Liver (tissue), 9 donors: ENCODE data around the gene NUDT22. TPM values are rescaled to one million over a fixed set of nuclear protein-coding genes. Genes with fewer than 3 reads are reported as not detected.

ENCODE experiments used
- DNase-seq: peaks from one replicate; pipeline ENCODE4 v3.0.0-alpha.2; 2017; ENCODE audit warnings: low spot score
- H3K27ac ChIP-seq, 2 donors: one replicate each; pipeline ENCODE4 v1.7.0; 2013; ENCODE audit warnings: inconsistent platforms in 2 of 2, low read length in 2 of 2, control low read depth in 1 of 2, low read depth in 1 of 2, mild to moderate bottlenecking in 1 of 2
- H3K27me3 ChIP-seq, 4 donors: one replicate each; pipeline versions ENCODE4 v1.6.1 to v1.7.0; 2013; ENCODE audit warnings: low read length in 3 of 4, inconsistent platforms in 1 of 4, mild to moderate bottlenecking in 1 of 4, moderate library complexity in 1 of 4; ENCODE audit not compliant: control insufficient read depth in 4 of 4, insufficient read depth in 4 of 4
- H3K36me3 ChIP-seq, 4 donors: one replicate each; pipeline versions ENCODE4 v1.6.1 to v1.7.0; 2013; ENCODE audit warnings: low read length in 3 of 4, mild to moderate bottlenecking in 3 of 4, low read depth in 1 of 4, moderate library complexity in 1 of 4; ENCODE audit not compliant: control insufficient read depth in 4 of 4, insufficient read depth in 3 of 4
- H3K4me1 ChIP-seq, 4 donors: one replicate each; pipeline versions ENCODE4 v1.6.1 to v1.7.0; 2013; ENCODE audit warnings: low read length in 3 of 4, mild to moderate bottlenecking in 3 of 4, moderate library complexity in 1 of 4; ENCODE audit not compliant: control insufficient read depth in 4 of 4, insufficient read depth in 4 of 4
- H3K4me3 ChIP-seq, 3 donors: one replicate each; pipeline versions ENCODE4 v1.6.1 to v1.7.0; 2013; ENCODE audit warnings: low read length in 3 of 3, control low read depth in 1 of 3, low read depth in 1 of 3, mild to moderate bottlenecking in 1 of 3
- H3K9ac ChIP-seq, 2 donors: one replicate each; pipeline ENCODE4 v1.7.0; 2013; ENCODE audit warnings: low read length in 2 of 2, mild to moderate bottlenecking in 2 of 2, moderate library complexity in 2 of 2, control low read depth in 1 of 2, low read depth in 1 of 2
- H3K9me3 ChIP-seq, 4 donors: one replicate each; pipeline versions ENCODE4 v1.6.1 to v1.7.0; 2013; ENCODE audit warnings: low read length in 3 of 4; ENCODE audit not compliant: control insufficient read depth in 4 of 4
- ATF3 ChIP-seq: IDR thresholded peaks from 2 replicates; pipeline ENCODE4 v1.6.1; 2016; ENCODE audit warnings: antibody characterized with exemption
- CTCF ChIP-seq: fragments of 150-350 bp; IDR thresholded peaks from 2 replicates; pipeline ENCODE4 v1.5.1; 2017; ENCODE audit warnings: improper control_type of control experiment, low read depth, low read length; ENCODE audit not compliant: missing input control
- EGR1 ChIP-seq, 2 donors: IDR thresholded peaks; 2 replicates each; pipeline ENCODE4 v1.6.1; 2016 to 2018; ENCODE audit warnings: antibody characterized with exemption in 2 of 2, low read depth in 2 of 2
- FOXA1 ChIP-seq: IDR thresholded peaks from 2 replicates; pipeline ENCODE4 v1.6.1; 2016; ENCODE audit warnings: antibody characterized with exemption
- FOXA2 ChIP-seq: IDR thresholded peaks from 2 replicates; pipeline ENCODE4 v1.6.1; 2016; ENCODE audit warnings: antibody characterized with exemption
- GABPA ChIP-seq, 2 donors: IDR thresholded peaks in 1 of 2; conservative IDR thresholded peaks in 1 of 2; 2 replicates each; pipeline ENCODE4 v1.6.1; 2016; ENCODE audit warnings: antibody characterized with exemption in 2 of 2, mild to moderate bottlenecking in 1 of 2, moderate library complexity in 1 of 2
- HNF4A ChIP-seq, 2 donors: conservative IDR thresholded peaks; 2 replicates each; pipeline ENCODE4 v1.6.1; 2016; ENCODE audit warnings: antibody characterized with exemption in 2 of 2, mild to moderate bottlenecking in 2 of 2
- HNF4G ChIP-seq: IDR thresholded peaks from 2 replicates; pipeline ENCODE4 v1.6.1; 2016; ENCODE audit warnings: antibody characterized with exemption
- JUND ChIP-seq, 2 donors: IDR thresholded peaks; 2 replicates each; pipeline ENCODE4 v1.6.1; 2016; ENCODE audit warnings: antibody characterized with exemption in 2 of 2
- MAX ChIP-seq: IDR thresholded peaks from 2 replicates; pipeline ENCODE4 v1.6.1; 2016; ENCODE audit warnings: antibody characterized with exemption
- NR2F2 ChIP-seq: IDR thresholded peaks from 2 replicates; pipeline ENCODE4 v1.6.1; 2016; ENCODE audit warnings: antibody characterized with exemption
- RAD21 ChIP-seq, 2 donors: IDR thresholded peaks; 2 replicates each; pipeline ENCODE4 v1.6.1; 2016; ENCODE audit warnings: antibody characterized with exemption in 2 of 2, mild to moderate bottlenecking in 2 of 2
- REST ChIP-seq: IDR thresholded peaks from 2 replicates; pipeline ENCODE4 v1.6.1; 2016; ENCODE audit warnings: antibody characterized with exemption, mild to moderate bottlenecking
- RXRA ChIP-seq, 2 donors: IDR thresholded peaks; 2 replicates each; pipeline ENCODE4 v1.6.1; 2017 to 2018; ENCODE audit warnings: antibody characterized with exemption in 2 of 2, mild to moderate bottlenecking in 1 of 2
- SP1 ChIP-seq: IDR thresholded peaks from 2 replicates; pipeline ENCODE4 v1.6.1; 2018; ENCODE audit warnings: antibody characterized with exemption, mild to moderate bottlenecking
- TAF1 ChIP-seq: conservative IDR thresholded peaks from 2 replicates; pipeline ENCODE4 v1.6.1; 2016; ENCODE audit warnings: antibody characterized with exemption, mild to moderate bottlenecking
- YY1 ChIP-seq: IDR thresholded peaks from 2 replicates; pipeline ENCODE4 v1.6.1; 2016; ENCODE audit warnings: antibody characterized with exemption, mild to moderate bottlenecking
- ZBTB33 ChIP-seq: IDR thresholded peaks from 2 replicates; pipeline ENCODE4 v1.6.1; 2016; ENCODE audit warnings: antibody characterized with exemption
- WGBS: extraction: QIAGEN DNeasy Blood & Tissue Kit; methylation state at CpG from one replicate; pipeline ENCODE4 v1.1.7; 2013; 5-methylcytosine and 5-hydroxymethylcytosine counted together
- polyA plus RNA-seq, 2 donors: library from polyadenylated mRNA; stranded (reverse) in 1 of 2; unstranded in 1 of 2; fragments of 200-250 nt in 1 of 2; fragments of >200 nt in 1 of 2; fragmentation: Nextera tagmentation in 1 of 2; extraction: Ambion mirVana in 1 of 2; gene quantifications; one replicate each; pipeline versions ENCODE4 v1.2.1 to v1.2.3, GENCODE V29; 2013 to 2015
- total RNA-seq, 2 donors: library from RNA; depleted of rRNA; stranded (reverse); fragments of >200 nt; gene quantifications; one replicate each; pipeline ENCODE4 v1.2.3, GENCODE V29; 2014
- donor health status: healthy.
- donor health status: healthy.
- donor health status: healthy.
- donor health status: healthy.
- donor health status: healthy.

NUDT22 gene
- total and polyA plus RNA-seq, 4 donors, result 20.0 to 47.8 (median 41.2) TPM

- Histone ChIP-seq H3K36me3 (peaks cover 0 to 9% (median 3%) of the 10 kb centered on the region in 4 donors), H3K4me1 (peaks cover 5 to 17% (median 14%) of the 10 kb centered on the region in 4 donors), H3K4me3 (no peak overlapping the region), H3K27ac (no peak overlapping the region), H3K9ac (no peak overlapping the region), H3K9me3 (no peaks in the 10 kb centered on the region), H3K27me3 (no peaks in the 10 kb centered on the region)
- WGBS, result 96% methylated on average over 10 of the region's 10 CpGs
- no peak for TF ChIP-seq TAF1
- TF ChIP-seq EGR1 (IDR thresholded peaks at IDR 0.05; ENCODE audit: low read depth in 2 of 2), result no peak
- no peak for TF ChIP-seq ZBTB33
- TF ChIP-seq REST, result no peak
- TF ChIP-seq FOXA2, result no peak
- no peak for TF ChIP-seq RXRA (IDR thresholded peaks at IDR 0.05)
- TF ChIP-seq RAD21 (IDR thresholded peaks at IDR 0.05), result no peak
- no peak for TF ChIP-seq HNF4A (conservative IDR thresholded peaks at IDR 0.05)
- TF ChIP-seq NR2F2, result no peak
- no peak for TF ChIP-seq GABPA (IDR thresholded peaks at IDR 0.05 in 1 of 2, conservative IDR thresholded peaks at IDR 0.05 in 1 of 2)
- TF ChIP-seq JUND (IDR thresholded peaks at IDR 0.05), result no peak
- TF ChIP-seq FOXA1, result no peak
- TF ChIP-seq ATF3, result no peak
- no peak for TF ChIP-seq YY1
- TF ChIP-seq SP1, result no peak
- no peak for TF ChIP-seq MAX
- no peak for DNase-seq
Observed at GRCh38 chr11:64264371-64264852, 38.3 kb downstream of the NUDT22 start.

GRCh38 chr11:64265176-64266160 lies 39.4 kb downstream of the NUDT22 start:
- WGBS, result 94% methylated on average over 35 of the region's 35 CpGs
- Histone ChIP-seq H3K27me3 (no peaks in the 10 kb centered on the region), H3K36me3 (peaks cover 0 to 9% (median 3%) of the 10 kb centered on the region in 4 donors), H3K27ac (no peak overlapping the region), H3K4me3 (no peak overlapping the region), H3K4me1 (peaks cover 5 to 17% (median 14%) of the 10 kb centered on the region in 4 donors), H3K9me3 (no peaks in the 10 kb centered on the region), H3K9ac (no peak overlapping the region)
- no peak for DNase-seq
- TF ChIP-seq RXRA (IDR thresholded peaks at IDR 0.05) (no peak), CTCF (no peak), YY1 (no peak), REST (no peak), GABPA (IDR thresholded peaks at IDR 0.05 in 1 of 2, conservative IDR thresholded peaks at IDR 0.05 in 1 of 2) (no peak), HNF4G (no peak), FOXA2 (no peak), MAX (no peak), TAF1 (no peak)
